Osteoblast (primary cell): Measurements from ENCODE around the gene ZBED2. TPM values are rescaled to one million over a fixed set of nuclear protein-coding genes. Genes with fewer than 3 reads are reported as not detected.
A peak's percentile ranks its signal among the peaks of the same experiment; 100 is the strongest.

ENCODE experiments used
- DNase-seq: peaks from one replicate; pipeline ENCODE4 v3.0.0; 2011; ENCODE audit warnings: low spot score, mixed read lengths; ENCODE audit not compliant: insufficient read length; ENCODE audit errors: missing footprints
- H2AFZ ChIP-seq: 2 replicates; pipeline ENCODE4 v1.6.0; 2011; ENCODE audit warnings: mild to moderate bottlenecking, low read length
- H3K27ac ChIP-seq: 2 replicates; pipeline ENCODE4 v1.5.1; 2011; ENCODE audit warnings: mild to moderate bottlenecking, low read depth, low read length, moderate library complexity
- H3K27me3 ChIP-seq: 2 replicates; pipeline ENCODE4 v1.6.0; 2012; ENCODE audit warnings: mild to moderate bottlenecking, control low read depth, inconsistent platforms, low read length, moderate library complexity; ENCODE audit not compliant: insufficient read depth
- H3K36me3 ChIP-seq: 2 replicates; pipeline ENCODE4 v1.5.1; 2011; ENCODE audit warnings: mild to moderate bottlenecking, low read length, control low read depth, moderate library complexity; ENCODE audit not compliant: insufficient read depth
- H3K4me1 ChIP-seq: 2 replicates; pipeline ENCODE4 v1.5.1; 2011; ENCODE audit warnings: mild to moderate bottlenecking, low read length, control low read depth, moderate library complexity; ENCODE audit not compliant: insufficient read depth
- H3K4me2 ChIP-seq: 2 replicates; pipeline ENCODE4 v1.6.0; 2011; ENCODE audit warnings: mild to moderate bottlenecking, low read length; ENCODE audit not compliant: insufficient read depth
- H3K4me3 ChIP-seq: fragments of 200-600 bp; sonication (generic); 3 replicates; pipeline ENCODE4 v1.5.1; 2012; ENCODE audit warnings: mild to moderate bottlenecking, low read length, inconsistent platforms; ENCODE audit not compliant: insufficient read depth
- H3K79me2 ChIP-seq: 2 replicates; pipeline ENCODE4 v1.6.0; 2012; ENCODE audit warnings: mild to moderate bottlenecking, low read length, control low read depth, inconsistent platforms; ENCODE audit not compliant: insufficient read depth
- H3K9me3 ChIP-seq: 2 replicates; pipeline ENCODE4 v1.5.1; 2011; ENCODE audit warnings: low read depth, low read length, control low read depth
- H4K20me1 ChIP-seq: 2 replicates; pipeline ENCODE4 v1.6.0; 2012; ENCODE audit warnings: mild to moderate bottlenecking, low read length, control low read depth; ENCODE audit not compliant: insufficient read depth
- total RNA-seq: library from RNA; depleted of rRNA; stranded (reverse); fragments of >200 nt; gene quantifications from 2 replicates; pipeline ENCODE4 v1.2.3, GENCODE V29; 2012
- TF ChIP-seq, protein P1 (sequence below): IDR thresholded peaks from 2 replicates; pipeline ENCODE4 v1.5.1; 2011; ENCODE audit warnings: mild to moderate bottlenecking, low read depth, low read length, moderate library complexity; ENCODE audit errors: extremely low read depth

The ZBED2 gene
- total RNA-seq, 1 donor = under 0.01 TPM

DNA sequence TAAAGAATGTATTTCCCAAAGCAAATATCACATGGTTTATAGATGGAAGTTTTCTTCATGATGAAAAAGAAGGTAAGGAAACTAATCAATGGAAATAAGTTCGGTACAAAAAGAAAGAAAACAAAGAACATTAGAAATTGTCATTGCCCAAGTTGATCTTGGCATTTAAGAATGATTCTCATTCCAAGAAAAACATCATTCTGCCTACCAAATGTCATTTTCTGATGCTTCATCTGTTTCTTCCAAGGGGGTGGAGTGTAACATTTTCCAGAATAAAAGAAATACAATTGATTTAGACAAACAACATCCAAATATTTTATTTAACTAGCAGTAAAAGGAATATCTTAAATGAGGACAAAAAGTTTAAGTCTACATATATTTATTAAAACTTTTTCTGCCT is 3.0 kb upstream of the ZBED2 start:
- Histone ChIP-seq H3K9me3 (no peaks in the 10 kb centered on the region), H3K36me3 (no peaks in the 10 kb centered on the region), H4K20me1 (no peaks in the 10 kb centered on the region), H3K27ac (no peak overlapping the region), H2AFZ (no peak overlapping the region), H3K4me2 (peak overlapping the region; percentile 33), H3K27me3 (no peaks in the 10 kb centered on the region), H3K4me1 (peaks cover 28% of the 10 kb centered on the region), H3K4me3 (peak overlapping the region; percentile 19), H3K79me2 (no peaks in the 10 kb centered on the region)
- TF ChIP-seq, protein P1, sequence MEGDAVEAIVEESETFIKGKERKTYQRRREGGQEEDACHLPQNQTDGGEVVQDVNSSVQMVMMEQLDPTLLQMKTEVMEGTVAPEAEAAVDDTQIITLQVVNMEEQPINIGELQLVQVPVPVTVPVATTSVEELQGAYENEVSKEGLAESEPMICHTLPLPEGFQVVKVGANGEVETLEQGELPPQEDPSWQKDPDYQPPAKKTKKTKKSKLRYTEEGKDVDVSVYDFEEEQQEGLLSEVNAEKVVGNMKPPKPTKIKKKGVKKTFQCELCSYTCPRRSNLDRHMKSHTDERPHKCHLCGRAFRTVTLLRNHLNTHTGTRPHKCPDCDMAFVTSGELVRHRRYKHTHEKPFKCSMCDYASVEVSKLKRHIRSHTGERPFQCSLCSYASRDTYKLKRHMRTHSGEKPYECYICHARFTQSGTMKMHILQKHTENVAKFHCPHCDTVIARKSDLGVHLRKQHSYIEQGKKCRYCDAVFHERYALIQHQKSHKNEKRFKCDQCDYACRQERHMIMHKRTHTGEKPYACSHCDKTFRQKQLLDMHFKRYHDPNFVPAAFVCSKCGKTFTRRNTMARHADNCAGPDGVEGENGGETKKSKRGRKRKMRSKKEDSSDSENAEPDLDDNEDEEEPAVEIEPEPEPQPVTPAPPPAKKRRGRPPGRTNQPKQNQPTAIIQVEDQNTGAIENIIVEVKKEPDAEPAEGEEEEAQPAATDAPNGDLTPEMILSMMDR = no peak
- peak; percentile 31 for DNase-seq

DNA sequence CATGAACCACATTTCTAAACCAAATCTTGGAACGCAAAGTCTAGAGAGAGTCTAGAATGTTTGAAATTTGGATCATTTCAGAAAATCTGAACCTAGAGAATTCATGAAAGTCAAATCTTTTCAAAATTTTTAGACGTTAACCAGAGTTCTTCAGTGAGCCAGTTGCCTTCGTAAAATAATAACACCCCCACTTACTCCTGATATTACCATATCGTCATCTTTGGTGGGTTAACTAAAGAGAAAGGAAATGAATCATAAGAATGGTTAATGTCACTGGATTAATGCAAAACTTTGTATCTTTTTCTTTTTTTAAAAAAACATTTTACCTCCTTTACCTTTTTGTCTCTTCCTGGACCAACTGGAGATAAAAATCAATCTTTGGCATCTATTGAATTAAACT is 1.2 kb upstream of the ZBED2 start:
- Histone ChIP-seq H3K27ac (no peak overlapping the region), H4K20me1 (no peaks in the 10 kb centered on the region), H3K36me3 (no peaks in the 10 kb centered on the region), H3K27me3 (no peaks in the 10 kb centered on the region), H3K4me3 (no peak overlapping the region), H3K79me2 (no peaks in the 10 kb centered on the region), H3K4me1 (peaks cover 43% of the 10 kb centered on the region), H3K9me3 (no peaks in the 10 kb centered on the region), H2AFZ (peak overlapping the region; percentile 38), H3K4me2 (no peak overlapping the region)
- DNase-seq = no peak
- TF ChIP-seq, protein P1 = no peak

DNA sequence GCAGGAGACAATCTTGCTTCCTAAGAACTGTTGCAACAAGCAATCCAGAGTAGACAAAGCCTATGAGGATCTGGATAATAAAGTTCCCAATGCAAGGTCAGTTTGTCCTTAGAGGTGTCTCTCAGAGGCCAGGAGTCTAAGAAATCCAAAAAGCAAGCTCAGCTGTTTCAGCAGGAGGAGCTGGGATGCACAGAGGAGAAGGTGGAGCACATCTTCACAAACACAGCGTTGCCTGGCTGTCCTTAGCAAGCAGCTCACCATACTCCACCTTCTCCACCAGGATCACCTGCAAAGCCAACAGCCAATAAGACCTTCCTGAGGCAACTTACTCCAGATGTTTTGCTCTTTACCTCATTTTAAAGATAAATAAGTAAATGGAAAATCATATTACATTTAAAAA is 365 bp downstream of the ZBED2 start:
- DNase-seq = no peak
- H3K4me2 ChIP-seq = peak overlapping the region; percentile 16
- H3K4me1 ChIP-seq = peaks cover 48% of the 10 kb centered on the region
- H2AFZ ChIP-seq = peak overlapping the region; percentile 33
- H3K9me3 ChIP-seq = no peaks in the 10 kb centered on the region
- no peaks in the 10 kb centered on the region for H4K20me1 ChIP-seq
- peak overlapping the region; percentile 33 for H3K27ac ChIP-seq
- no peak overlapping the region for H3K4me3 ChIP-seq
- H3K27me3 ChIP-seq = no peaks in the 10 kb centered on the region
- no peaks in the 10 kb centered on the region for H3K36me3 ChIP-seq
- TF ChIP-seq, protein P1 = no peak
- H3K79me2 ChIP-seq = no peaks in the 10 kb centered on the region

DNA sequence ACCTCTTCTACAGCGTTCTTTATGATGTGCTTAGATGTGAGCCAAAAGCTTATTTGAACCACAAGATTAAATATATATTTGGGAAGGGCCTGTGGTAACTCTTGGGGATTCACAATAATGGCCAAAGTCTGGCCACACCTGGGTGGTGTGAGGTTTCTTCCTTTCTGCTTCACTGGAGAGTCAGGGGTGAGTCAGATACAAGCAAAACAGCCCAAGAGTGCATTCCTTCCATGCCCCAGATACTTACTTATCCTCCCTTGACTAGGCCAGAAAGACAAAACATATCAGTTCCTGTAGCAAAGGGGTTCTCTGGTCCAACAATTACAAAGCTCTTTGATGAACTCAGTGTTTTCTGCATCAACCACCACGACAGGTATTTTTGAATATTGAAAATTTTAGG is 941 bp downstream of the ZBED2 start:
- peak overlapping the region; percentile 16 for H3K4me2 ChIP-seq
- TF ChIP-seq, protein P1 = no peak

More for the DNA sequence above, 941 bp downstream of the ZBED2 start:
- Histone ChIP-seq H3K79me2 (no peaks in the 10 kb centered on the region), H3K27ac (peak overlapping the region; percentile 33), H3K36me3 (no peaks in the 10 kb centered on the region), H4K20me1 (no peaks in the 10 kb centered on the region), H3K4me1 (peaks cover 54% of the 10 kb centered on the region), H3K9me3 (no peaks in the 10 kb centered on the region), H2AFZ (no peak overlapping the region), H3K4me3 (no peak overlapping the region), H3K27me3 (no peaks in the 10 kb centered on the region)
- peak; percentile 82 for DNase-seq
